WTC11 (cell line): ENCODE data around the gene GATAD2A. TPM values are rescaled to one million over a fixed set of nuclear protein-coding genes. Genes with fewer than 3 reads are reported as not detected.

Source experiments
- ATAC-seq: fragments of 200-7000 bp; cut with Tn5 transposase; 2 replicates; pipeline ENCODE4 v1.10.0; 2021; ENCODE audit warnings: mild to moderate bottlenecking, moderate library complexity
- CTCF ChIA-PET: fragments of 300-600 bp; sonication (Branson Sonifier 250); formaldehyde crosslinking; loops from one replicate; lab custom pipeline; 2021; ENCODE audit warnings: antibody characterized with exemption; lab: Charles Lee
- POLR2A ChIA-PET: fragments of 350-600 bp; sonication (Branson Sonifier 250); formaldehyde crosslinking; loops from one replicate; lab custom pipeline; 2021; ENCODE audit warnings: antibody characterized with exemption; lab: Charles Lee
- DNase-seq: peaks from one replicate; pipeline ENCODE4 v3.0.0; 2021; ENCODE audit warnings: low spot score
- H3K27ac Mint-ChIP-seq: 2 replicates; pipeline ENCODE4 v1.8.0; 2021; ENCODE audit warnings: mixed read lengths
- H3K27me3 Mint-ChIP-seq: 2 replicates; pipeline ENCODE4 v1.8.0; 2021; ENCODE audit warnings: low read depth, mild to moderate bottlenecking, moderate library complexity, mixed read lengths
- H3K36me3 Mint-ChIP-seq: 2 replicates; pipeline ENCODE4 v1.8.0; 2021; ENCODE audit warnings: mixed read lengths
- H3K4me1 Mint-ChIP-seq: 2 replicates; pipeline ENCODE4 v1.8.0; 2022; ENCODE audit warnings: mixed read lengths
- H3K4me3 Mint-ChIP-seq: 2 replicates; pipeline ENCODE4 v1.8.0; 2021; ENCODE audit warnings: mild to moderate bottlenecking, moderate library complexity, mixed read lengths
- H3K9me3 Mint-ChIP-seq: 2 replicates; pipeline ENCODE4 v1.8.0; 2021; ENCODE audit warnings: mixed read lengths
- CBFB ChIP-seq: sonication (generic); formaldehyde crosslinking; IDR thresholded peaks from 2 replicates; pipeline ENCODE4 v1.8.1; 2022; ENCODE audit warnings: mild to moderate bottlenecking, low read depth, missing genetic modification reagents
- E2F4 ChIP-seq: sonication (generic); formaldehyde crosslinking; IDR thresholded peaks from 2 replicates; pipeline ENCODE4 v1.8.1; 2022; ENCODE audit warnings: low read depth, mild to moderate bottlenecking, moderate library complexity, missing genetic modification reagents, borderline replicate concordance
- ERG ChIP-seq: fragments of 250-450 bp; sonication (Bioruptor Pico); IDR thresholded peaks from 2 replicates; pipeline ENCODE4 v1.8.0; 2021; ENCODE audit warnings: mild to moderate bottlenecking
- FOXP1 ChIP-seq: sonication (generic); formaldehyde crosslinking; IDR thresholded peaks from 2 replicates; pipeline ENCODE4 v1.8.0; 2022; ENCODE audit warnings: missing genetic modification reagents, mild to moderate bottlenecking, moderate library complexity, borderline replicate concordance
- GABPB1 ChIP-seq: sonication (generic); formaldehyde crosslinking; IDR thresholded peaks from 2 replicates; pipeline ENCODE4 v1.8.1; 2023; ENCODE audit warnings: mild to moderate bottlenecking, missing genetic modification reagents
- HMGA2 ChIP-seq: fragments of 250-450 bp; sonication (Bioruptor Pico); IDR thresholded peaks from 2 replicates; pipeline ENCODE4 v1.4.0; 2021; ENCODE audit warnings: mild to moderate bottlenecking, moderate library complexity
- KAT7 ChIP-seq: sonication (generic); formaldehyde crosslinking; IDR thresholded peaks from 2 replicates; pipeline ENCODE4 v1.8.1; 2023; ENCODE audit warnings: missing genetic modification reagents, mild to moderate bottlenecking, borderline replicate concordance
- MAX ChIP-seq: sonication (generic); formaldehyde crosslinking; IDR thresholded peaks from 2 replicates; pipeline ENCODE4 v1.8.0; 2022; ENCODE audit warnings: mild to moderate bottlenecking, missing genetic modification reagents
- MXD4 ChIP-seq: fragments of 250-450 bp; sonication (Bioruptor Pico); IDR thresholded peaks from 2 replicates; pipeline ENCODE4 v1.8.0; 2021; ENCODE audit warnings: mild to moderate bottlenecking, moderate library complexity, borderline replicate concordance
- NR1H2 ChIP-seq: sonication (generic); formaldehyde crosslinking; IDR thresholded peaks from 2 replicates; pipeline ENCODE4 v1.9.0; 2021; ENCODE audit warnings: mild to moderate bottlenecking, moderate library complexity, missing genetic modification reagents
- PREB ChIP-seq: sonication (generic); formaldehyde crosslinking; IDR thresholded peaks from 2 replicates; pipeline ENCODE4 v1.8.1; 2022; ENCODE audit warnings: mild to moderate bottlenecking, missing genetic modification reagents, moderate library complexity, borderline replicate concordance
- RORB ChIP-seq: fragments of 250-450 bp; sonication (Bioruptor Pico); IDR thresholded peaks from 2 replicates; pipeline ENCODE4 v1.9.0; 2021; ENCODE audit warnings: mild to moderate bottlenecking
- SP1 ChIP-seq: sonication (generic); formaldehyde crosslinking; conservative IDR thresholded peaks from 2 replicates; pipeline ENCODE4 v1.8.1; 2022; ENCODE audit warnings: missing genetic modification reagents
- ZBTB21 ChIP-seq: sonication (generic); formaldehyde crosslinking; IDR thresholded peaks from 2 replicates; pipeline ENCODE4 v1.8.1; 2023; ENCODE audit warnings: mild to moderate bottlenecking, missing genetic modification reagents, borderline replicate concordance
- ZBTB43 ChIP-seq: sonication (generic); formaldehyde crosslinking; IDR thresholded peaks from 2 replicates; pipeline ENCODE4 v1.8.1; 2023; ENCODE audit warnings: mild to moderate bottlenecking, missing genetic modification reagents
- ZNF219 ChIP-seq: sonication (generic); formaldehyde crosslinking; IDR thresholded peaks from 2 replicates; pipeline ENCODE4 v1.8.0; 2023; ENCODE audit warnings: missing genetic modification reagents, mild to moderate bottlenecking, borderline replicate concordance
- ZNF263 ChIP-seq: sonication (generic); formaldehyde crosslinking; IDR thresholded peaks from 2 replicates; pipeline ENCODE4 v1.8.1; 2022; ENCODE audit warnings: low read depth, mild to moderate bottlenecking, moderate library complexity, missing genetic modification reagents
- ZNF317 ChIP-seq: sonication (generic); formaldehyde crosslinking; IDR thresholded peaks from 2 replicates; pipeline ENCODE4 v1.8.1; 2023; ENCODE audit warnings: low read depth, mild to moderate bottlenecking, moderate library complexity, missing genetic modification reagents, borderline replicate concordance
- total RNA-seq: library from RNA; stranded (reverse); gene quantifications from 3 replicates; pipeline ENCODE4 v1.2.3, GENCODE V29; 2021
- TF ChIP-seq, protein P1 (sequence below): fragments of 250-450 bp; sonication (Bioruptor Pico); IDR thresholded peaks from 2 replicates; pipeline ENCODE4 v1.9.0; 2021; ENCODE audit warnings: mild to moderate bottlenecking
- TF ChIP-seq, protein P2 (sequence below): sonication (generic); formaldehyde crosslinking; IDR thresholded peaks from 2 replicates; pipeline ENCODE4 v1.8.0; 2023; ENCODE audit warnings: missing genetic modification reagents, mild to moderate bottlenecking, borderline replicate concordance

Gene GATAD2A
- total RNA-seq, 1 experiment from 2014 or later = 209 TPM

DNA sequence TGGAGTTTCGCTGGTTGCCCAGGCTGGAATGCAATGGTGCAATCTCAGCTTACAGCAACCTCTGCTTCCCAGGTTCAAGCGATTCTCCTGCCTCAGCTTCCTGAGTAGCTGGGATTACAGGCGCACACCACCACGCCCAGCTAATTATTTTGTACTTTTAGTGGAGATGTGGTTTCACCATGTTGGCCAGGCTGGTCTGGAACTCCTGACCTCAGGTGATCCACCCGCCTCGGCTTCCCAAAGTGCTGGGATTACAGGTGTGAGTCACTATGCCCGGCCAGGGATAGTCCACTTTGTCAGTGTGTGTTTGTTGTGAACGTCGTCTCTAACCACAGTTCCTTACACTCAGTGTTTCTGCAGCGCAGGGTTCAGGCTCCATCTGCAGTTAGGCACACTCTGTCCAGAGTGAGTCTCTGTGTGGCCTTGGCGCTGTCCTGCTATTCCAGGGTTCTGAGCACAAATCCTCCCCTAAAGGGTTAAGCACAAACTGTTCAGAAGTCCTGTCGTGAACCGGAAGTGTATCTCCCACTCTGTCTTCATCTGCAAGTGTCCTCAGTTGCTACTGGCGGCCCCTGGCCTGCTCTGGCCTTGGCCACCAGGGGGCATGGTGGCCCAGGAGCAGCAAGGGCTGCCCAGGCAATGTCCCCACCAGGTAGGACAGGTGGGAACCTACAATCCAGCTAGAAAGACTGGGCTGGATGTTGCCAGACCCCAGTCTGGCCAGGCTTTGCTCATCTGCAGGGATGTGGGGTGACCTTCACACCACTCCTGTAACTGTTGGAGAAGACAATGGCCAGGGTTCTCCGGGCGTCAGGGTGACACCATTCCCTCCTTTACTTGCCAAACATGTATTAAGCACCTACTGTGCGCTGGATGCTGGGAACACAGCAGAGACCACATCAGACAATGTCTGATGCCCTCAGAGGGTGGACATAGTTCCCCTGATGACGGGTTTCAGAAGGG is 38.8 kb upstream of the GATAD2A start (continued):
- TF ChIP-seq ZBTB43 (CRISPR knock-in tag) (no peak), ZBTB21 (no peak)

DNA sequence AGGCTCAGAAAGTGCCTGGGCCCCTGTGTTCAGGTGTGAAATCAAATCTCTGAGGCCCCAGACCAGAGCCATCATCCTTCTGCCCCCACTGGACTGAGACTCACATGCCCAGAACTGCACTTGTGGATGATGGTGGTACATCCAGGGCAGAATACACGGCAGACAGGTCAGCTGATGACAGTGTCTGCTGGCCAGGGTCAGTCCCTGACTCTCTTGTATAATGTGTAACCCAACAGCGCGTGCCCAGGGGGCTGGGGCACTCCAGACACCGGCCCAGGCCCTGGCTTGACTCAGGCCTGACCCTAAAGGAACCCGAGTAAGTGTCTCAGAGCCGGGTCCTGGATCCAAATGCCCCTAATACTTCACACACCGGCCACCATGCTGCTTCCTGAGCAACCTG is 37.4 kb upstream of the GATAD2A start:
- H3K9me3 Mint-ChIP-seq = no peaks in the 10 kb centered on the region
- CTCF ChIA-PET = interaction anchor here (0.5 to 2.2 kb wide), 4 partner anchors 17 to 165 kb away, joined by 3 to 16 read pairs (median 5); partner anchors contain the start of gene NR2C2AP
- no peaks in the 10 kb centered on the region for H3K27me3 Mint-ChIP-seq

More for the DNA sequence above, 37.4 kb upstream of the GATAD2A start:
- H3K27ac Mint-ChIP-seq = no peak overlapping the region
- ATAC-seq (no peak), DNase-seq (no peak)
- no peak for TF ChIP-seq SP1
- no peak for TF ChIP-seq ZNF263 (CRISPR knock-in tag)
- TF ChIP-seq E2F4 (CRISPR knock-in tag) = no peak
- TF ChIP-seq, protein P1, sequence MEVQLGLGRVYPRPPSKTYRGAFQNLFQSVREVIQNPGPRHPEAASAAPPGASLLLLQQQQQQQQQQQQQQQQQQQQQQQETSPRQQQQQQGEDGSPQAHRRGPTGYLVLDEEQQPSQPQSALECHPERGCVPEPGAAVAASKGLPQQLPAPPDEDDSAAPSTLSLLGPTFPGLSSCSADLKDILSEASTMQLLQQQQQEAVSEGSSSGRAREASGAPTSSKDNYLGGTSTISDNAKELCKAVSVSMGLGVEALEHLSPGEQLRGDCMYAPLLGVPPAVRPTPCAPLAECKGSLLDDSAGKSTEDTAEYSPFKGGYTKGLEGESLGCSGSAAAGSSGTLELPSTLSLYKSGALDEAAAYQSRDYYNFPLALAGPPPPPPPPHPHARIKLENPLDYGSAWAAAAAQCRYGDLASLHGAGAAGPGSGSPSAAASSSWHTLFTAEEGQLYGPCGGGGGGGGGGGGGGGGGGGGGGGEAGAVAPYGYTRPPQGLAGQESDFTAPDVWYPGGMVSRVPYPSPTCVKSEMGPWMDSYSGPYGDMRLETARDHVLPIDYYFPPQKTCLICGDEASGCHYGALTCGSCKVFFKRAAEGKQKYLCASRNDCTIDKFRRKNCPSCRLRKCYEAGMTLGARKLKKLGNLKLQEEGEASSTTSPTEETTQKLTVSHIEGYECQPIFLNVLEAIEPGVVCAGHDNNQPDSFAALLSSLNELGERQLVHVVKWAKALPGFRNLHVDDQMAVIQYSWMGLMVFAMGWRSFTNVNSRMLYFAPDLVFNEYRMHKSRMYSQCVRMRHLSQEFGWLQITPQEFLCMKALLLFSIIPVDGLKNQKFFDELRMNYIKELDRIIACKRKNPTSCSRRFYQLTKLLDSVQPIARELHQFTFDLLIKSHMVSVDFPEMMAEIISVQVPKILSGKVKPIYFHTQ = no peak
- no peak for TF ChIP-seq FOXP1 (CRISPR knock-in tag)
- TF ChIP-seq, protein P2, sequence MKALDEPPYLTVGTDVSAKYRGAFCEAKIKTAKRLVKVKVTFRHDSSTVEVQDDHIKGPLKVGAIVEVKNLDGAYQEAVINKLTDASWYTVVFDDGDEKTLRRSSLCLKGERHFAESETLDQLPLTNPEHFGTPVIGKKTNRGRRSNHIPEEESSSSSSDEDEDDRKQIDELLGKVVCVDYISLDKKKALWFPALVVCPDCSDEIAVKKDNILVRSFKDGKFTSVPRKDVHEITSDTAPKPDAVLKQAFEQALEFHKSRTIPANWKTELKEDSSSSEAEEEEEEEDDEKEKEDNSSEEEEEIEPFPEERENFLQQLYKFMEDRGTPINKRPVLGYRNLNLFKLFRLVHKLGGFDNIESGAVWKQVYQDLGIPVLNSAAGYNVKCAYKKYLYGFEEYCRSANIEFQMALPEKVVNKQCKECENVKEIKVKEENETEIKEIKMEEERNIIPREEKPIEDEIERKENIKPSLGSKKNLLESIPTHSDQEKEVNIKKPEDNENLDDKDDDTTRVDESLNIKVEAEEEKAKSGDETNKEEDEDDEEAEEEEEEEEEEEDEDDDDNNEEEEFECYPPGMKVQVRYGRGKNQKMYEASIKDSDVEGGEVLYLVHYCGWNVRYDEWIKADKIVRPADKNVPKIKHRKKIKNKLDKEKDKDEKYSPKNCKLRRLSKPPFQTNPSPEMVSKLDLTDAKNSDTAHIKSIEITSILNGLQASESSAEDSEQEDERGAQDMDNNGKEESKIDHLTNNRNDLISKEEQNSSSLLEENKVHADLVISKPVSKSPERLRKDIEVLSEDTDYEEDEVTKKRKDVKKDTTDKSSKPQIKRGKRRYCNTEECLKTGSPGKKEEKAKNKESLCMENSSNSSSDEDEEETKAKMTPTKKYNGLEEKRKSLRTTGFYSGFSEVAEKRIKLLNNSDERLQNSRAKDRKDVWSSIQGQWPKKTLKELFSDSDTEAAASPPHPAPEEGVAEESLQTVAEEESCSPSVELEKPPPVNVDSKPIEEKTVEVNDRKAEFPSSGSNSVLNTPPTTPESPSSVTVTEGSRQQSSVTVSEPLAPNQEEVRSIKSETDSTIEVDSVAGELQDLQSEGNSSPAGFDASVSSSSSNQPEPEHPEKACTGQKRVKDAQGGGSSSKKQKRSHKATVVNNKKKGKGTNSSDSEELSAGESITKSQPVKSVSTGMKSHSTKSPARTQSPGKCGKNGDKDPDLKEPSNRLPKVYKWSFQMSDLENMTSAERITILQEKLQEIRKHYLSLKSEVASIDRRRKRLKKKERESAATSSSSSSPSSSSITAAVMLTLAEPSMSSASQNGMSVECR (CRISPR knock-in tag) = no peak
- no peak for TF ChIP-seq MAX (CRISPR knock-in tag)
- no peak for TF ChIP-seq HMGA2
- no peak for TF ChIP-seq ERG (CRISPR knock-in tag)
- TF ChIP-seq MXD4 (CRISPR knock-in tag) = no peak
- TF ChIP-seq RORB = no peak
- no peak for TF ChIP-seq ZNF219 (CRISPR knock-in tag)
- TF ChIP-seq ZNF317 (CRISPR knock-in tag) = no peak
- no peak for TF ChIP-seq PREB (CRISPR knock-in tag)
- no peak for TF ChIP-seq NR1H2 (CRISPR knock-in tag)
- no peak for TF ChIP-seq GABPB1 (CRISPR knock-in tag)
- no peak for TF ChIP-seq KAT7
- no peak for TF ChIP-seq CBFB (CRISPR knock-in tag)
- peaks cover 19% of the 10 kb centered on the region for H3K4me1 Mint-ChIP-seq
- no peak overlapping the region for H3K4me3 Mint-ChIP-seq
- no peaks in the 10 kb centered on the region for H3K36me3 Mint-ChIP-seq
- POLR2A ChIA-PET = no interaction called here
